K562 (cell line): ENCODE data around the gene KRT36. TPM values are rescaled to one million over a fixed set of nuclear protein-coding genes. Genes with fewer than 3 reads are reported as not detected.
A peak's percentile ranks its signal among the peaks of the same experiment; 100 is the strongest.

ENCODE experiments used
- ATAC-seq: fragments of 200-7000 bp; cut with Tn5 transposase; 3 replicates; pipeline ENCODE4 v1.9.1; 2020; ENCODE audit warnings: moderate library complexity
- BruUV-seq: library from RNA; stranded (reverse); fragments of 400-500 nt; replicated peaks from 2 replicates; lab custom pipeline; 2021; lab: Mats Ljungman, UMichigan
- CTCF ChIA-PET: fragments of 300-600 bp; formaldehyde crosslinking; extraction: SDS; loops from one replicate; lab custom pipeline; 2021; ENCODE audit warnings: low intra/inter-chr PET ratio; lab: Yijun Ruan, JAX
- POLR2A ChIA-PET: fragments of 300-600, 350-650 bp; sonication (Branson Sonifier 250); formaldehyde crosslinking; extraction: SDS; loops from one replicate; lab custom pipeline; 2021; ENCODE audit warnings: antibody characterized with exemption, inconsistent platforms; lab: Yijun Ruan, JAX
- DNase-seq, 4 experiments: peaks; one replicate each; pipeline versions ENCODE4 v3.0.0 to v3.0.0-alpha.2; 2011 to 2018; ENCODE audit warnings: low spot score in 3 of 4, mixed read lengths in 3 of 4; ENCODE audit errors: extremely low read depth in 1 of 4
- FAIRE-seq: peaks from 2 replicates; lab custom pipeline; 2011; peaks lifted over from hg19 to GRCh38; lab: Jason Lieb, UNC
- H2AFZ ChIP-seq: 2 replicates; pipeline ENCODE4 v1.6.0; 2011; ENCODE audit warnings: low read depth, low read length, control low read depth, inconsistent platforms
- H3K27ac ChIP-seq: fragments of 200-600 bp; 3 replicates; pipeline ENCODE4 v1.8.0; 2011; ENCODE audit warnings: low read depth, mild to moderate bottlenecking, control low read depth, inconsistent platforms, low read length, moderate library complexity, mixed read lengths; ENCODE audit errors: extremely low read depth
- H3K27me3 ChIP-seq, 2 experiments: fragments of 300-600 bp in 1 of 2; 2 replicates in 1 of 2; 3 replicates in 1 of 2; pipeline versions ENCODE4 v1.6.0 to v1.8.0; 2011; ENCODE audit warnings: inconsistent platforms in 2 of 2, low read length in 2 of 2, mild to moderate bottlenecking in 1 of 2, mixed read lengths in 1 of 2, moderate library complexity in 1 of 2; ENCODE audit not compliant: control insufficient read depth in 2 of 2, insufficient read depth in 2 of 2
- H3K36me3 ChIP-seq: fragments of 300-600 bp; 3 replicates; pipeline ENCODE4 v1.8.0; 2011; ENCODE audit warnings: mild to moderate bottlenecking, low read length, inconsistent platforms; ENCODE audit not compliant: control insufficient read depth, insufficient read depth
- H3K4me1 ChIP-seq, 2 experiments: fragments of 200-600 bp in 1 of 2; replicated peaks in 1 of 2; 2 replicates in 1 of 2; 3 replicates in 1 of 2; pipeline versions ENCODE4 v1.5.1 to v1.8.0; 2011; ENCODE audit warnings: inconsistent platforms in 2 of 2, low read length in 2 of 2, mild to moderate bottlenecking in 1 of 2, mixed read lengths in 1 of 2, moderate library complexity in 1 of 2; ENCODE audit not compliant: control insufficient read depth in 2 of 2, insufficient read depth in 2 of 2
- H3K4me2 ChIP-seq: 2 replicates; pipeline ENCODE4 v1.6.1; 2011; ENCODE audit warnings: low read length, control low read depth, inconsistent platforms, mixed read lengths; ENCODE audit not compliant: insufficient read depth
- H3K4me3 ChIP-seq: fragments of 200-600 bp; sonication (generic), shearing (Covaris generic); 2 replicates; pipeline ENCODE4 v1.5.1; 2016; ENCODE audit warnings: control low read depth, inconsistent platforms
- H3K79me2 ChIP-seq: fragments of 200-600 bp; 3 replicates; pipeline ENCODE4 v1.8.0; 2011; ENCODE audit warnings: low read length, inconsistent platforms; ENCODE audit not compliant: control insufficient read depth, insufficient read depth
- H3K9ac ChIP-seq, 2 experiments: 2 replicates each; pipeline versions ENCODE4 v1.6.0 to v1.6.1; 2011; ENCODE audit warnings: low read depth in 2 of 2, low read length in 2 of 2, control low read depth in 1 of 2, inconsistent platforms in 1 of 2, mild to moderate bottlenecking in 1 of 2, mixed read lengths in 1 of 2; ENCODE audit not compliant: insufficient read depth in 1 of 2
- H3K9me1 ChIP-seq: one replicate; pipeline ENCODE4 v1.6.0; 2011; ENCODE audit warnings: inconsistent platforms, mild to moderate bottlenecking, low read length, moderate library complexity; ENCODE audit not compliant: control insufficient read depth, insufficient read depth
- H3K9me3 ChIP-seq: replicated peaks from 2 replicates; pipeline ENCODE4 v1.5.1; 2011; ENCODE audit warnings: low read depth, low read length, inconsistent platforms; ENCODE audit not compliant: control insufficient read depth, insufficient read depth
- H4K20me1 ChIP-seq: replicated peaks from 2 replicates; pipeline ENCODE4 v1.6.1; 2011; ENCODE audit warnings: low read length, inconsistent platforms, mixed read lengths; ENCODE audit not compliant: control insufficient read depth, insufficient read depth
- EHMT2 ChIP-seq: fragments of 450-650 bp; IDR thresholded peaks from 2 replicates; pipeline ENCODE4 v1.6.1; 2018; ENCODE audit warnings: antibody characterized with exemption
- ETV5 ChIP-seq: sonication (generic); formaldehyde crosslinking; IDR thresholded peaks from 2 replicates; pipeline ENCODE4 v1.4.0; 2020; ENCODE audit warnings: low read depth, mild to moderate bottlenecking, missing genetic modification reagents
- FOXM1 ChIP-seq, 2 experiments: fragments of 450-650 bp in 1 of 2; sonication (generic) in 1 of 2; formaldehyde crosslinking in 1 of 2; IDR thresholded peaks; 2 replicates each; pipeline versions ENCODE4 v1.6.1 to v1.9.0; 2017 to 2022; ENCODE audit warnings: low read depth in 2 of 2, mild to moderate bottlenecking in 2 of 2, missing genetic modification reagents in 1 of 2, moderate library complexity in 1 of 2
- GTF2A2 ChIP-seq: IDR thresholded peaks from 2 replicates; pipeline ENCODE4 v1.6.1; 2016; ENCODE audit warnings: mild to moderate bottlenecking, missing genetic modification characterization, missing compliant biosample characterization
- HDAC8 ChIP-seq: fragments of 450-650 bp; IDR thresholded peaks from 2 replicates; pipeline ENCODE4 v1.6.1; 2016; ENCODE audit warnings: mild to moderate bottlenecking, missing genetic modification characterization, moderate library complexity, missing compliant biosample characterization
- MECOM ChIP-seq: fragments of 250-450 bp; sonication (Bioruptor Pico); IDR thresholded peaks from 2 replicates; pipeline ENCODE4 v1.8.0; 2022; ENCODE audit warnings: inconsistent platforms
- MTA3 ChIP-seq: fragments of 450-650 bp; formaldehyde crosslinking; IDR thresholded peaks from 2 replicates; pipeline ENCODE4 v1.6.1; 2017; ENCODE audit warnings: mild to moderate bottlenecking, borderline replicate concordance
- NELFE ChIP-seq: IDR thresholded peaks from 2 replicates; pipeline ENCODE4 v1.6.1; 2011; ENCODE audit warnings: mild to moderate bottlenecking; ENCODE audit not compliant: insufficient read depth, insufficient read length
- NFIC ChIP-seq: fragments of 450-650 bp; IDR thresholded peaks from 2 replicates; pipeline ENCODE4 v1.6.1; 2017; ENCODE audit warnings: mild to moderate bottlenecking, inconsistent platforms
- NFXL1 ChIP-seq: fragments of 450-650 bp; formaldehyde crosslinking; IDR thresholded peaks from 2 replicates; pipeline ENCODE4 v1.4.0; 2021; ENCODE audit warnings: mild to moderate bottlenecking
- PHB2 ChIP-seq: fragments of 450-650 bp; IDR thresholded peaks from 2 replicates; pipeline ENCODE4 v1.6.1; 2017; ENCODE audit warnings: low read depth
- RBFOX2 ChIP-seq: fragments of 200-400 bp; formaldehyde crosslinking; IDR thresholded peaks from 2 replicates; pipeline ENCODE4 v1.6.1; 2017; ENCODE audit warnings: low read depth, mild to moderate bottlenecking, low read length, moderate library complexity
- RHOXF2B ChIP-seq: fragments of 250-450 bp; sonication (Bioruptor Pico); conservative IDR thresholded peaks from 2 replicates; pipeline ENCODE4 v1.5.1; 2021
- RNF2 ChIP-seq: sonication (generic); IDR thresholded peaks from 2 replicates; pipeline ENCODE4 v1.6.1; 2016
- STAG1 ChIP-seq: sonication (generic); formaldehyde crosslinking; IDR thresholded peaks from 2 replicates; pipeline ENCODE4 v1.5.0; 2020; ENCODE audit warnings: missing genetic modification reagents, borderline replicate concordance
- U2AF1 ChIP-seq: fragments of 200-400 bp; formaldehyde crosslinking; optimal IDR thresholded peaks from 2 replicates; pipeline ENCODE3; 2017; ENCODE audit warnings: mild to moderate bottlenecking, low read depth, low read length, moderate library complexity
- ZEB2 ChIP-seq: fragments of 450-650 bp; IDR thresholded peaks from 2 replicates; pipeline ENCODE4 v1.6.1; 2016
- ZNF174 ChIP-seq: fragments of 250-450 bp; sonication (Bioruptor Pico); IDR thresholded peaks from 2 replicates; pipeline ENCODE4 v1.4.0; 2020; ENCODE audit warnings: mild to moderate bottlenecking
- ZNF431 ChIP-seq: sonication (generic); formaldehyde crosslinking; IDR thresholded peaks from 2 replicates; pipeline ENCODE4 v1.8.0; 2022; ENCODE audit warnings: mild to moderate bottlenecking, missing genetic modification reagents
- WGBS: fragments of 100-300 bp; shearing (Covaris generic); methylation state at CpG from one replicate; pipeline ENCODE4 v1.1.6; 2016; ENCODE audit warnings: low coverage, mixed read lengths; ENCODE audit not compliant: insufficient coverage; ENCODE audit errors: missing lambda C conversion rate; 5-methylcytosine and 5-hydroxymethylcytosine counted together
- in situ Hi-C: fragments of 300-500 bp; cut with MboI; formaldehyde crosslinking; loops from 4 replicates; pipeline ENCODE4 v1.15.0; 2018; ENCODE audit warnings: inconsistent platforms, mixed read lengths
- intact Hi-C: fragments of 100-400 bp; cut with micrococcal nuclease; formaldehyde crosslinking; loops from 2 replicates; pipeline ENCODE4 v1.14.2; 2022
- polyA plus RNA-seq, 8 experiments: library from polyadenylated mRNA; depleted of rRNA in 4 of 8; stranded (reverse) in 5 of 8; unstranded in 3 of 8; fragments of >200 nt; fragmentation: Nextera tagmentation in 2 of 8; fragmentation: Illumina TruSeq in 1 of 8; extraction: Ambion mirVana in 2 of 8; extraction: Trizol in 1 of 8; gene quantifications; 2 replicates each; pipeline versions ENCODE4 v1.2.1 to v1.2.3, GENCODE V29; 2011 to 2014; ENCODE audit warnings: inconsistent platforms in 1 of 8, missing spikeins in 1 of 8
- total RNA-seq, 7 experiments: library from RNA; depleted of rRNA in 6 of 7; stranded (reverse); fragments of >200 nt in 6 of 7; fragmentation: Illumina TruSeq in 2 of 7; extraction: Trizol in 2 of 7; gene quantifications; 2 replicates each; pipeline versions ENCODE4 v1.2.1 to v1.2.3, GENCODE V29; 2011 to 2021; ENCODE audit warnings: low replicate concordance in 1 of 7
- TF ChIP-seq, protein P1 (sequence below): sonication (generic); formaldehyde crosslinking; IDR thresholded peaks from 2 replicates; pipeline ENCODE4 v1.8.0; 2022; ENCODE audit warnings: missing genetic modification reagents, mild to moderate bottlenecking, moderate library complexity, borderline replicate concordance
- TF ChIP-seq, protein P2 (sequence below), 3 experiments: fragments of 200-800 bp in 1 of 3; fragments of 250-450 bp in 1 of 3; fragments of 450-650 bp in 1 of 3; sonication (Bioruptor Pico) in 1 of 3; sonication (Bioruptor generic) in 1 of 3; formaldehyde crosslinking in 1 of 3; IDR thresholded peaks; 2 replicates each; pipeline versions ENCODE4 v1.6.1 to v1.8.0; 2016 to 2022; ENCODE audit warnings: mild to moderate bottlenecking in 2 of 3, missing genetic modification characterization in 2 of 3, missing compliant biosample characterization in 1 of 3, moderate library complexity in 1 of 3

KRT36 gene
- total and polyA plus RNA-seq, 9 of the 15 experiments (the other 6 are each of a cell fraction or from before 2014, with no cell fraction given) = 0.04 TPM; not detected in 8

DNA sequence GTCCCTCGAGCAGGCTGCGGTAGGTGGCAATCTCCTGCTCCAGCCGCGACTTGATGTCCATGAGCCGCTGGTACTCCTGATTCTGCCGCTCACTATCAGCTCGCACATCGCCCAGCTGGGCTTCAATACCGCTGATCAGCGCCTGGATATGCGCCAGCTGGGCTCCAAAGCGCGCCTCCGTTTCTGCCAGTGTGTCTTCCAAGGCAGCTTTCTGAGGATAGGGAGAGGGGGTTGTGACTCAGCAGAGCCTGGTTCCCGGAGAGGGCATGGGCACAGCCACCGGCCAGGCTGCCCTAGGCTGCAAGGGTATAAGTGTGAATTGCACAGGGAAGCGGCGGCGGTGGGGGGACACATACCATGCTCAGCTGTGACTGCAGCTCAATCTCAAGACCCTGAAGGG is 34.1 kb upstream of the KRT36 start:
- no peak for ATAC-seq
- intact Hi-C loops (no loop called here), in situ Hi-C loops (no loop called here)
- Histone ChIP-seq H3K9me1 (no peaks in the 10 kb centered on the region), H4K20me1 (no peaks in the 10 kb centered on the region; the same call in 1 of the 2 replicates), H3K9ac (peak overlapping the region in 1 of 2 experiments; percentile 1; a peak in 1 of 4 replicates), H3K4me2 (no peak overlapping the region), H3K9me3 (no peaks in the 10 kb centered on the region), H2AFZ (no peak overlapping the region), H3K79me2 (peaks cover 28% of the 10 kb centered on the region), H3K4me3 (no peak overlapping the region), H3K36me3 (peaks cover 33% of the 10 kb centered on the region; the same call in 1 of the 3 replicates), H3K4me1 (peaks cover 36 to 85% of the 10 kb centered on the region in 2 experiments), H3K27me3 (no peaks in the 10 kb centered on the region), H3K27ac (no peak overlapping the region)
- ChIA-PET CTCF (no interaction called here), POLR2A (no interaction called here)
- 59% methylated on average over 19 of the region's 19 CpGs for WGBS
- no peak for DNase-seq
- no peak for FAIRE-seq
- TSS peak; percentile 31 for BruUV-seq
- TF ChIP-seq, protein P1, sequence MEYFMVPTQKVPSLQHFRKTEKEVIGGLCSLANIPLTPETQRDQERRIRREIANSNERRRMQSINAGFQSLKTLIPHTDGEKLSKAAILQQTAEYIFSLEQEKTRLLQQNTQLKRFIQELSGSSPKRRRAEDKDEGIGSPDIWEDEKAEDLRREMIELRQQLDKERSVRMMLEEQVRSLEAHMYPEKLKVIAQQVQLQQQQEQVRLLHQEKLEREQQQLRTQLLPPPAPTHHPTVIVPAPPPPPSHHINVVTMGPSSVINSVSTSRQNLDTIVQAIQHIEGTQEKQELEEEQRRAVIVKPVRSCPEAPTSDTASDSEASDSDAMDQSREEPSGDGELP = peak; percentile 56; the same call in 1 of the 2 replicates
- TF ChIP-seq ZNF174 (CRISPR knock-in tag) (no peak), RBFOX2 (peak; percentile 17; the same call in 1 of the 2 replicates), ETV5 (CRISPR knock-in tag) (no peak), U2AF1 (no peak), NFXL1 (CRISPR knock-in tag) (no peak), GTF2A2 (tag) (no peak), ZEB2 (no peak), ZNF431 (CRISPR knock-in tag) (no peak), HDAC8 (no peak), NELFE (no peak), FOXM1 (IDR thresholded peaks at IDR 0.05; ENCODE audit: low read depth) (no peak), FOXM1 (CRISPR knock-in tag; IDR thresholded peaks at IDR 0.05; ENCODE audit: low read depth) (no peak), MECOM (CRISPR knock-in tag) (no peak), PHB2 (no peak), MTA3 (no peak), NFIC (peak; percentile 32; the same call in 1 of the 2 replicates), RHOXF2B (CRISPR knock-in tag) (no peak), EHMT2 (no peak), STAG1 (CRISPR knock-in tag) (no peak), RNF2 (no peak)
- TF ChIP-seq, protein P2, sequence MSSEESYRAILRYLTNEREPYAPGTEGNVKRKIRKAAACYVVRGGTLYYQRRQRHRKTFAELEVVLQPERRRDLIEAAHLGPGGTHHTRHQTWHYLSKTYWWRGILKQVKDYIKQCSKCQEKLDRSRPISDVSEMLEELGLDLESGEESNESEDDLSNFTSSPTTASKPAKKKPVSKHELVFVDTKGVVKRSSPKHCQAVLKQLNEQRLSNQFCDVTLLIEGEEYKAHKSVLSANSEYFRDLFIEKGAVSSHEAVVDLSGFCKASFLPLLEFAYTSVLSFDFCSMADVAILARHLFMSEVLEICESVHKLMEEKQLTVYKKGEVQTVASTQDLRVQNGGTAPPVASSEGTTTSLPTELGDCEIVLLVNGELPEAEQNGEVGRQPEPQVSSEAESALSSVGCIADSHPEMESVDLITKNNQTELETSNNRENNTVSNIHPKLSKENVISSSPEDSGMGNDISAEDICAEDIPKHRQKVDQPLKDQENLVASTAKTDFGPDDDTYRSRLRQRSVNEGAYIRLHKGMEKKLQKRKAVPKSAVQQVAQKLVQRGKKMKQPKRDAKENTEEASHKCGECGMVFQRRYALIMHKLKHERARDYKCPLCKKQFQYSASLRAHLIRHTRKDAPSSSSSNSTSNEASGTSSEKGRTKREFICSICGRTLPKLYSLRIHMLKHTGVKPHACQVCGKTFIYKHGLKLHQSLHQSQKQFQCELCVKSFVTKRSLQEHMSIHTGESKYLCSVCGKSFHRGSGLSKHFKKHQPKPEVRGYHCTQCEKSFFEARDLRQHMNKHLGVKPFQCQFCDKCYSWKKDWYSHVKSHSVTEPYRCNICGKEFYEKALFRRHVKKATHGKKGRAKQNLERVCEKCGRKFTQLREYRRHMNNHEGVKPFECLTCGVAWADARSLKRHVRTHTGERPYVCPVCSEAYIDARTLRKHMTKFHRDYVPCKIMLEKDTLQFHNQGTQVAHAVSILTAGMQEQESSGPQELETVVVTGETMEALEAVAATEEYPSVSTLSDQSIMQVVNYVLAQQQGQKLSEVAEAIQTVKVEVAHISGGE (CRISPR knock-in tag; IDR thresholded peaks at IDR 0.05) = no peak
